B cell (primary cell): ENCODE data around the gene ADAMTS2. TPM values are rescaled to one million over a fixed set of nuclear protein-coding genes. Genes with fewer than 3 reads are reported as not detected.

Experiments
- ATAC-seq: fragments of 200-7000 bp; cut with Tn5 transposase; one replicate; pipeline ENCODE4 v1.10.0; 2021; ENCODE audit warnings: low read depth, mild to moderate bottlenecking, moderate number of reproducible peaks, moderate library complexity
- CTCF ChIA-PET: fragments of 350-600 bp; sonication (Branson Sonifier 250); formaldehyde crosslinking; loops from one replicate; lab custom pipeline; 2021; ENCODE audit warnings: antibody characterized with exemption, inconsistent platforms; lab: Charles Lee
- POLR2A ChIA-PET: fragments of 350-600 bp; sonication (Branson Sonifier 250); formaldehyde crosslinking; loops from one replicate; lab custom pipeline; 2021; ENCODE audit warnings: antibody characterized with exemption; lab: Charles Lee
- DNase-seq: peaks from one replicate; pipeline ENCODE4 v3.0.0; 2013
- H2AFZ ChIP-seq: 2 replicates; pipeline ENCODE4 v1.6.1; 2012; ENCODE audit warnings: mild to moderate bottlenecking, low read depth, low read length; ENCODE audit not compliant: insufficient read depth, poor library complexity, severe bottlenecking
- H3K27ac ChIP-seq, 2 donors: 1 replicate in 1 of 2; 2 replicates in 1 of 2; pipeline ENCODE4 v1.5.1; 2012 to 2013; ENCODE audit warnings: low read length in 2 of 2, mild to moderate bottlenecking in 2 of 2, moderate library complexity in 1 of 2
- H3K27me3 ChIP-seq, 4 experiments: fragments of 200-600 bp in 1 of 4; sonication (generic) in 1 of 4; replicated peaks in 1 of 4; 1 replicate in 2 of 4; 2 replicates in 2 of 4; pipeline versions ENCODE4 v1.6.1 to v1.7.0; 2013 to 2016; ENCODE audit warnings: low read length in 3 of 4, mild to moderate bottlenecking in 2 of 4, mixed read lengths in 1 of 4, moderate library complexity in 1 of 4; ENCODE audit not compliant: insufficient read depth in 4 of 4, control insufficient read depth in 3 of 4; ENCODE audit errors: control extremely low read depth in 1 of 4
- H3K36me3 ChIP-seq, 2 experiments: replicated peaks in 1 of 2; 1 replicate in 1 of 2; 2 replicates in 1 of 2; pipeline versions ENCODE4 v1.6.1 to v1.7.1; 2013; ENCODE audit warnings: low read length in 1 of 2; ENCODE audit not compliant: insufficient read depth in 2 of 2, control insufficient read depth in 1 of 2; ENCODE audit errors: control extremely low read depth in 1 of 2, extremely low read depth in 1 of 2
- H3K4me1 ChIP-seq, 2 donors: fragments of 200-600 bp in 1 of 2; sonication (generic) in 1 of 2; 1 replicate in 1 of 2; 2 replicates in 1 of 2; pipeline versions ENCODE4 v1.5.1 to v1.6.1; 2013 to 2017; ENCODE audit warnings: low read length in 2 of 2; ENCODE audit not compliant: control insufficient read depth in 2 of 2, insufficient read depth in 2 of 2
- H3K4me2 ChIP-seq: replicated peaks from 2 replicates; pipeline ENCODE3; 2012; ENCODE audit warnings: mild to moderate bottlenecking, low read depth, low read length; ENCODE audit not compliant: poor library complexity, severe bottlenecking
- H3K4me3 ChIP-seq, 5 experiments: fragments of 200-600 bp in 1 of 5; sonication (generic) in 1 of 5; 1 replicate in 3 of 5; 2 replicates in 2 of 5; pipeline versions ENCODE4 v1.5.1 to v1.7.0; 2011 to 2016; ENCODE audit warnings: low read length in 4 of 5, mild to moderate bottlenecking in 4 of 5, low read depth in 2 of 5, control low read depth in 1 of 5, moderate library complexity in 1 of 5; ENCODE audit not compliant: insufficient read depth in 1 of 5; ENCODE audit errors: control extremely low read depth in 1 of 5, extremely low read depth in 1 of 5
- H3K79me2 ChIP-seq: fragments of 200-600 bp; sonication (generic); one replicate; pipeline ENCODE4 v1.6.0; 2016; ENCODE audit warnings: low read length; ENCODE audit not compliant: control insufficient read depth, insufficient read depth
- H3K9ac ChIP-seq: fragments of 200-600 bp; sonication (generic); 2 replicates; pipeline ENCODE4 v1.6.1; 2017; ENCODE audit warnings: mild to moderate bottlenecking, low read length, moderate library complexity
- H3K9me3 ChIP-seq, 3 donors: one replicate each; pipeline versions ENCODE4 v1.6.1 to v1.7.1; 2013; ENCODE audit warnings: low read length in 2 of 3; ENCODE audit not compliant: control insufficient read depth in 2 of 3, insufficient read depth in 1 of 3; ENCODE audit errors: control extremely low read depth in 1 of 3
- H4K20me1 ChIP-seq: 2 replicates; pipeline ENCODE4 v1.6.0; 2012; ENCODE audit warnings: mild to moderate bottlenecking, low read length; ENCODE audit not compliant: insufficient read depth, control insufficient read depth, poor library complexity, severe bottlenecking
- H3K27ac Mint-ChIP-seq: one replicate; pipeline ENCODE4 v1.8.0; 2021; ENCODE audit warnings: mixed read lengths
- H3K27me3 Mint-ChIP-seq: one replicate; pipeline ENCODE4 v1.8.0; 2021; ENCODE audit warnings: mixed read lengths
- H3K4me1 Mint-ChIP-seq: one replicate; pipeline ENCODE4 v1.8.0; 2021; ENCODE audit warnings: mixed read lengths
- H3K4me3 Mint-ChIP-seq: one replicate; pipeline ENCODE4 v1.8.0; 2021; ENCODE audit warnings: mixed read lengths
- H3K9me3 Mint-ChIP-seq: one replicate; pipeline ENCODE4 v1.8.0; 2022; ENCODE audit warnings: mixed read lengths; ENCODE audit not compliant: insufficient read depth
- CTCF ChIP-seq: fragments of 200-600 bp; IDR thresholded peaks from one replicate; pipeline ENCODE4 v1.8.0; 2022; ENCODE audit warnings: antibody characterized with exemption, mild to moderate bottlenecking
- EZH2 ChIP-seq: IDR thresholded peaks from 2 replicates; pipeline ENCODE4 v1.6.1; 2012; ENCODE audit warnings: borderline replicate concordance, low read depth, mild to moderate bottlenecking, moderate library complexity, low read length; ENCODE audit not compliant: insufficient read depth, poor library complexity, severe bottlenecking
- WGBS: methylation state at CpG from one replicate; pipeline ENCODE4 v1.1.5; 2013; ENCODE audit warnings: missing lambda C conversion rate; ENCODE audit not compliant: insufficient coverage; 5-methylcytosine and 5-hydroxymethylcytosine counted together
- intact Hi-C: fragments of 100-400 bp; cut with micrococcal nuclease; formaldehyde crosslinking; loops from one replicate; pipeline ENCODE4 v1.10.0; 2022
- polyA plus RNA-seq: library from polyadenylated mRNA; depleted of rRNA; stranded (reverse); fragments of >200 nt; gene quantifications from 2 replicates; pipeline ENCODE4 v1.2.3, GENCODE V29; 2012
- total RNA-seq, 2 donors: library from RNA; stranded (reverse); fragments of 120-200 nt in 1 of 2; gene quantifications; 1 replicate in 1 of 2; 2 replicates in 1 of 2; pipeline versions ENCODE4 v1.2.3 to v1.2.4, GENCODE V29; 2013 to 2022

ADAMTS2 gene
- total and polyA plus RNA-seq, 2 donors (not counting 1 experiment from before 2014, with no cell fraction given) = not detected

DNA sequence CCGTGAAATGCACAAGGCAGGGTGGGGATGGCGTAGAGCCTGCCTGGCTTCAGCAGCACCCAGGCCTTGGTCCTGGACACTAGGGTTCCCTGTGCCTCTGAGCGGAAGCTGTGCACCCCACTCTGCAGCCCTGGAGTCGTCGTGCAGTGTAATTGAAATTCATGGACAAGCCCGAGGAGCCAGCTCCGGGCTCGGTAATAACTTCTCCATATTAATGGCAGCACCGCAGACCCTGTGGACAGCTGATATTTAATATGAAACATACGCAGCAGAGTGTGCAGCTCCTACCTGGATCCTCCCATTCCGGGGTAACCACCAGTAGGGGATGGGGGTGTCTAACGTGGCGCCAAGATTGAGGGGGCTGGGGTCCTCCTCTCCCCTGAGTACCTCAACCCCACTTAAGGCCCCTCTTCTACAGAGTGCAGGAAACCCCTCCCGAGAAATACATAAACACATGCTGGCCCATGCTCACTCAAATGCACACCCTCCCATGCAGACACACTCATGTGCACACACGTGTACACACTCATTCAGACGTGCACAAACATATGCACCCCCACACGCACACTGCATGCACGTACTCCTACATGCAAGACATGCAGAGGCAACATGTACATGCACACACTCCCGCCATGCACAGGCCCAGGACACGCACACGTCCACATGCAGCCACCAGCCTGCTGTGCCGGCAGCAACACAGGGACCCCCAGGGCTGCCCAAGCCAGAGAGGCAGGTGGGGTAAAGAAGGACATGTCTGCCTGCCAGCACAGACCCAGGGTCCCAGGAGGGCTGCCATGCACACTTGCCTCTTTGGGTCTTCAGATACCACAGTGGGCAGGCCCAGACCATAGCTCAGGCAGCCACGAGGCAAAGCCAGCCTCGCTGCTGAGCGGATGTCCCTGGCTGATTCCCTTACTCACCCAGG lies 8.1 kb downstream of the ADAMTS2 start:
- H3K27me3 ChIP-seq = peaks cover 0 to 3% (median 0%) of the 10 kb centered on the region in 4 experiments
- ChIA-PET POLR2A (no interaction called here), CTCF (no interaction called here)
- no peak overlapping the region for H3K4me3 Mint-ChIP-seq
- H3K9me3 Mint-ChIP-seq = no peaks in the 10 kb centered on the region
- H3K27ac ChIP-seq = no peak overlapping the region
- no peak overlapping the region for H3K27ac Mint-ChIP-seq
- no peak overlapping the region for H3K9ac ChIP-seq
- H3K79me2 ChIP-seq = no peaks in the 10 kb centered on the region
- no peak for ATAC-seq
- no peaks in the 10 kb centered on the region for H3K4me1 Mint-ChIP-seq
- H3K36me3 ChIP-seq = no peaks in the 10 kb centered on the region
- no peak for DNase-seq
- TF ChIP-seq EZH2 (no peak), CTCF (no peak)
- WGBS = 94% methylated on average over 21 of the region's 25 CpGs
- H3K4me3 ChIP-seq = no peak overlapping the region
- H3K4me1 ChIP-seq = no peaks in the 10 kb centered on the region
- H4K20me1 ChIP-seq = no peaks in the 10 kb centered on the region
- H3K4me2 ChIP-seq = no peak overlapping the region
- H3K9me3 ChIP-seq = no peaks in the 10 kb centered on the region
- peaks cover 24% of the 10 kb centered on the region for H3K27me3 Mint-ChIP-seq
- no peak overlapping the region for H2AFZ ChIP-seq
- intact Hi-C loops = no loop called here

DNA sequence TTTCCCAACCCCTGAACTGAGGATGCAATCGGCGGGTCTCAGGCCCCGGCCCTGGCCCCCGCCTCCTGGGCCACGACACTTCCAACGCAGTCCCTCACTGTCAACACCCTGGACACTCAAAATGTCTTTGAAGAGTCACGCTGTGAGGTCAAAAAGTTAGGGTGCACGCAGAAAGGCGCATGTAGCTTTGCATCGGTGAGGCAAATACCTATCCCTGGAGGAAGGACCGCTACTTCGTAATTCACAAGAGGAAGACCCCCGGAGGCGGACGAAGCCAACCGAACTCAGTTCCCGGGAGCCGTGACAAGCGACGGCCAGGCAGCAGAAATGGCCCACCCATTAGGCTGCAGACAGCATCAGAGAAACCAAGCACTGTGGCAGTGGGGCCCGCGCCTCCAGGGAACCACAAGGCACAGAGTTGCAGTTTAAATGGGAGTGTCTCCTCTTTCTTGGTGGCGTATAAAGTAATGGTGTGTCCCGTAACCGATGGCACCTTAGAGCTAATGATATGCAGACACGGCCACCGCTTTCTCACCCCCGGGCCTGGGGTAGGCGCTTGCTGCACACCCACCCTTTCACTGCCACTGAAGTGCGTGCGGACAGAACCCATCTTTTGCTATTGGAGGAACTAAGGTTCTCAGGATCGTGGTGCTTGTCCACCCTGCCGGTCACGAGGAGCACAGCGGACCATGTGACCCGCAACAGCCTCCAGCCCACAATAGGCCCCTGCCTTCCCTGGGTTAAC lies 9.0 kb downstream of the ADAMTS2 start:
- Histone ChIP-seq H3K4me3 (no peak overlapping the region), H3K4me2 (no peak overlapping the region), H3K27me3 (no peaks in the 10 kb centered on the region), H4K20me1 (no peaks in the 10 kb centered on the region), H3K27ac (no peak overlapping the region), H3K9ac (no peak overlapping the region), H3K4me1 (no peaks in the 10 kb centered on the region), H2AFZ (no peak overlapping the region), H3K9me3 (no peaks in the 10 kb centered on the region), H3K79me2 (no peaks in the 10 kb centered on the region), H3K36me3 (no peaks in the 10 kb centered on the region)
- POLR2A ChIA-PET = no interaction called here
- CTCF ChIA-PET = no interaction called here
- TF ChIP-seq EZH2 = no peak
- TF ChIP-seq CTCF = no peak
- no peak overlapping the region for H3K4me3 Mint-ChIP-seq
- no peak overlapping the region for H3K27ac Mint-ChIP-seq
- intact Hi-C loops = no loop called here
- ATAC-seq (no peak), DNase-seq (no peak)
- no peaks in the 10 kb centered on the region for H3K4me1 Mint-ChIP-seq
- 85% methylated on average over 33 of the region's 36 CpGs for WGBS
- H3K27me3 Mint-ChIP-seq = peaks cover 19% of the 10 kb centered on the region
- no peaks in the 10 kb centered on the region for H3K9me3 Mint-ChIP-seq
